GM19468 (cell line): ENCODE results near the gene EPG5.
"Not testable (repeated sequence)": the region's sequence is repeated elsewhere in the genome, so short reads cannot be mapped to it uniquely, and the experiment has no call there.

Source experiments
- ATAC-seq: cut with Tn5 transposase; IDR thresholded peaks from one replicate; pipeline ENCODE4 v1.9.1; 2021; ENCODE audit warnings: mild to moderate bottlenecking, moderate library complexity, moderate number of reproducible peaks; ENCODE audit not compliant: unreplicated experiment; ENCODE audit errors: extremely low read depth

Gene EPG5

GRCh38 chr18:45844938-45845337 lies 122.2 kb downstream of the EPG5 start:
- no peak for ATAC-seq

GRCh38 chr18:45843019-45843418 lies 124.1 kb downstream of the EPG5 start:
- ATAC-seq = no peak

GRCh38 chr18:45841765-45842442 lies 125.2 kb downstream of the EPG5 start:
- no peak for ATAC-seq

- no peak for ATAC-seq
These were observed 125.9 kb downstream of the EPG5 start for GRCh38 chr18:45841060-45841764.

- ATAC-seq = no peak
These were observed 127.4 kb downstream of the EPG5 start for GRCh38 chr18:45839414-45840395.

- no peak for ATAC-seq
These were observed 128.6 kb downstream of the EPG5 start for GRCh38 chr18:45838302-45839070.

GRCh38 chr18:45837283-45838070 lies 129.7 kb downstream of the EPG5 start:
- no peak for ATAC-seq

- no peak for ATAC-seq
These were observed 130.6 kb downstream of the EPG5 start for GRCh38 chr18:45836242-45837205.

- ATAC-seq = no peak
These were observed 132.0 kb downstream of the EPG5 start for GRCh38 chr18:45835057-45835636.

- no peak for ATAC-seq
These were observed 132.8 kb downstream of the EPG5 start for GRCh38 chr18:45834306-45834705.

- no peak for ATAC-seq
These were observed 133.3 kb downstream of the EPG5 start for GRCh38 chr18:45833846-45834245.

GRCh38 chr18:45830917-45831316 lies 136.2 kb downstream of the EPG5 start:
- no peak for ATAC-seq

- ATAC-seq = no peak
These were observed 137.3 kb downstream of the EPG5 start for GRCh38 chr18:45829855-45830254.

- no peak for ATAC-seq
These were observed 138.0 kb downstream of the EPG5 start for GRCh38 chr18:45828917-45829811.

GRCh38 chr18:45826716-45827115 lies 140.4 kb downstream of the EPG5 start:
- not testable (repeated sequence) for ATAC-seq

GRCh38 chr18:45826084-45826483 lies 141.0 kb downstream of the EPG5 start:
- no peak for ATAC-seq
